ENCODE measurements around the gene CCT6A. TPM values are rescaled to one million over a fixed set of nuclear protein-coding genes. Genes with fewer than 3 reads are reported as not detected.
"Not testable (repeated sequence)": the region's sequence is repeated elsewhere in the genome, so short reads cannot be mapped to it uniquely, and the experiment has no call there.

The CCT6A gene
- polyA plus RNA-seq, 1 donor = 243 TPM

DNA sequence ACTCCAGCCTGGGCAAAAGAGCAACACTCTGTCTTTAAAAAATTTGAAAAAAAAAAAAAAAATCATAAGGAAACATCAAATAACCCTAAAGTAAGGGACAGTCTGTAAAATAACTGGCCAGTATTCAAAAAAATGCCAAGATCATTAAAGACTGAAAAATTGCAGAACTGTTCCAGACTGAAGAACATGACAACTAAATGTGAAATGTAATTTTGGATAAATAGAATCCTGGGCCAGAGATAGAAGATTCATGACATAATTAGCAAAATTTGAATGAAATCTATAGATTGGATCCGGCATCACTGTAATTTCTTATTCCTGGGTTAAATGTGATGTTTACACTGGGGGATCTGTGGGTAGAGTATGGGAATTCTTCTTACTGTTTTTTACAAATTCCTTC, 3.3 kb upstream of the CCT6A start:
- Histone ChIP-seq H3K27ac (ENCODE audit: low read length) (peak overlapping the region; percentile 95), H3K4me1 (ENCODE audit: control insufficient read depth, insufficient read depth, low read length) (peaks cover 27% of the 10 kb centered on the region), H3K27me3 (ENCODE audit: control insufficient read depth, insufficient read depth, low read length) (no peaks in the 10 kb centered on the region), H3K9me3 (ENCODE audit: control insufficient read depth, low read depth, low read length) (no peaks in the 10 kb centered on the region), H3K4me3 (ENCODE audit: low read length) (no peak overlapping the region), H3K36me3 (ENCODE audit: control insufficient read depth, insufficient read depth, low read length) (peaks cover 6% of the 10 kb centered on the region)
- no peak for DNase-seq
- 100% methylated on average over 1 of the region's 1 CpG for WGBS (ENCODE audit: insufficient coverage, low lambda C conversion rate)

DNA sequence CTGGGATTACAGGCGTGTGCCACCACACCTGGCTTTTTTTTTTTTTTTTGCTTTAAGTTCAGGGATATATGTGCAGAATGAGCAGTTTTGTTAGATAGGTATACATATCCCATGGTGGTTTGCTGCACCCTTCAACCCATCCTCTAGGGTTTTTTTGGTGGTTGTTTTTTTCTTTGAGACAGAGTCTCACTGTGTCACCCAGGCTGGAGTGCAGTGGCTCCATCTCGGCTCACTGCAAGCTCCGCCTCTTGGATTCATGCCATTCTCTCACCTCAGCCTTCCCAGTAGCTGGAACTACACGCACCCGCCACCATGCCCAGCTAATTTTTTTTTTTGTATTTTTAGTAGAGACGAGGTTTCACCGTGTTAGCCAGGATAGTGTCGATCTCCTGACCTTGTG, 2.8 kb upstream of the CCT6A start:
- peaks cover 31% of the 10 kb centered on the region for H3K4me1 ChIP-seq (ENCODE audit: control insufficient read depth, insufficient read depth, low read length)

DNA sequence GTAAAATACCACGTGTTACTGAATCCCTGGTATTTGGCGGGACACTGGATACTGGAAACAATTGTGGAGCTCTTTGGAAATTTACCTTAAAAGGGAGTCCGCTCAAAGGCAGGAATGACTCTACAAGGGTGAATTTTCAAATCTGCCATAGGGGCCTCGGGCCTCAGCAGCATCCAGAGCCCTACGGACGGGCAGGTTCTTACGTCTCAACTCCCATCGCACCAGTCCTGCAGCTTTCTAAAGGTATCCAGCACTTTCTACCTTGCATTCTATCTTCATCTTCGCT, 569 bp upstream of the CCT6A start:
- Histone ChIP-seq H3K27me3 (ENCODE audit: control insufficient read depth, insufficient read depth, low read length) (no peaks in the 10 kb centered on the region), H3K4me3 (ENCODE audit: low read length) (peak overlapping the region; percentile 59), H3K4me1 (ENCODE audit: control insufficient read depth, insufficient read depth, low read length) (peaks cover 29% of the 10 kb centered on the region), H3K27ac (ENCODE audit: low read length) (peak overlapping the region; percentile 89), H3K9me3 (ENCODE audit: control insufficient read depth, low read depth, low read length) (no peaks in the 10 kb centered on the region), H3K36me3 (ENCODE audit: control insufficient read depth, insufficient read depth, low read length) (peaks cover 30% of the 10 kb centered on the region)
- WGBS (ENCODE audit: insufficient coverage, low lambda C conversion rate) = 0% methylated on average over 1 of the region's 9 CpGs
- no peak for DNase-seq

More for the DNA sequence above, 2.8 kb upstream of the CCT6A start:
- not testable (repeated sequence) for DNase-seq; H3K27me3 ChIP-seq (ENCODE audit: control insufficient read depth, insufficient read depth, low read length); H3K4me3 ChIP-seq (ENCODE audit: low read length); H3K9me3 ChIP-seq (ENCODE audit: control insufficient read depth, low read depth, low read length)
- peak overlapping the region; percentile 95 for H3K27ac ChIP-seq (ENCODE audit: low read length)
- H3K36me3 ChIP-seq (ENCODE audit: control insufficient read depth, insufficient read depth, low read length) = peaks cover 11% of the 10 kb centered on the region
- no CpG with 5 or more reads among the region's 8 CpGs for WGBS (ENCODE audit: insufficient coverage, low lambda C conversion rate)

DNA sequence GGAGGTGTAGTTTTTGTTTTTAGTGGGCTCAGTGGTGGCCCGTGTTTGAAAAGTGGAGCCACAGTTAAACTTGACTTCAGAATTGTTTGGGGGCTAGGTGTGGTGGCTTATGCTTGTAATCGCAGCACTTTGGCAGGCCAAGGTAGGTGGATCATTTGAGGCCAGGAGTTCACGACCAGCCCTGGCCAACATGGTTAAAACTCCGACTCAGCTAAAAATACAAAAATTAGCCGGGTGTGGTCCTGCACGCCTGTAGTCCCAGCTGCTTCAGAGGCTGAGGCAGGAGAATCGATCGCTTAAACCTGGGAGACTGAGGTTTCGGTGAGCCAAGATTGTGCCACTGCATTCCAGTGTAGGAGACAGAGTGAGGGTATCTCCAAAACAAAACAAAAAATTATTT, 1.8 kb downstream of the CCT6A start:
- Histone ChIP-seq H3K9me3 (ENCODE audit: control insufficient read depth, low read depth, low read length) (no peaks in the 10 kb centered on the region), H3K27ac (ENCODE audit: low read length) (peak overlapping the region; percentile 84), H3K27me3 (ENCODE audit: control insufficient read depth, insufficient read depth, low read length) (no peaks in the 10 kb centered on the region), H3K36me3 (ENCODE audit: control insufficient read depth, insufficient read depth, low read length) (peaks cover 50% of the 10 kb centered on the region), H3K4me3 (ENCODE audit: low read length) (peak overlapping the region; percentile 63), H3K4me1 (ENCODE audit: control insufficient read depth, insufficient read depth, low read length) (peaks cover 14% of the 10 kb centered on the region)
- no CpG with 5 or more reads among the region's 9 CpGs for WGBS (ENCODE audit: insufficient coverage, low lambda C conversion rate)
- DNase-seq = no peak

DNA sequence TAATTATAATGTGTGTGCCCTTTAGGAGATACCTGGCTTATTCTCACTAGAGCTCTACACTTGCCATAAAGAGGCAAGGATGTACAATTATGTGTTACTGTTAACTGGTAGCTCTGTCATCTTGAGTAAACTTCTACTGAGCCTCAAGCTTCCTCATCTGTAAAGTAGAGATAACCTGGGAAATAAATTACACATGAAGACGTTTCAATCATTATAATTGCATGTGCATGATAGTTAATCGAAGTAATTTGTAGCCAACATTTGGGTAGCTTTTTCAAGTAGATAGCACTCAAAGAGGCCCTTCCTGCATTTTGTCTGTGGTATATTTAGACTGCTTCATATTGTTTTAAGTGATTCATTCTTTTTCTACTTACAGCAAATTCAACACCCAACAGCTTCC, 2.4 kb downstream of the CCT6A start:
- Histone ChIP-seq H3K4me3 (ENCODE audit: low read length) (no peak overlapping the region), H3K4me1 (ENCODE audit: control insufficient read depth, insufficient read depth, low read length) (peaks cover 10% of the 10 kb centered on the region), H3K9me3 (ENCODE audit: control insufficient read depth, low read depth, low read length) (no peaks in the 10 kb centered on the region), H3K36me3 (ENCODE audit: control insufficient read depth, insufficient read depth, low read length) (peaks cover 56% of the 10 kb centered on the region), H3K27ac (ENCODE audit: low read length) (no peak overlapping the region), H3K27me3 (ENCODE audit: control insufficient read depth, insufficient read depth, low read length) (no peaks in the 10 kb centered on the region)
- no peak for DNase-seq
- WGBS (ENCODE audit: insufficient coverage, low lambda C conversion rate) = no CpG with 5 or more reads among the region's 2 CpGs

DNA sequence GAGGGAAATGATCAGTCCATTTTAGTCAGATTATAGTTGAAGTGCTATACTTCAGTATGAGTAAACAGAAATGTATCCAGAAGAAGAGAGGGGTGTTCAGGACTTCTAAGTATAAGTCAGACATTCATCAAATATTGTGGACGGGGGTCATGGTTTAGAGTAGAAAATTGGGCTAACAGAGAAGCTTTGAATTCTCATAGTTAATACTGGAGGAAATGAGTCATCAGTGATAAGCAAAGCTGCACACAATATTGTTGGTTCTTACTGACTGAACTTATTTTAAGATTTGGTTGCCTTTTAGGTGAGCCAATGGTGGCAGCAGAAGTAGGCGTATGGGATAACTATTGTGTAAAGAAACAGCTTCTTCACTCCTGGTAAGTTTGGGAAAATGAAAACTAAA, 10.8 kb downstream of the CCT6A start:
- peaks cover 13% of the 10 kb centered on the region for H3K4me1 ChIP-seq (ENCODE audit: control insufficient read depth, insufficient read depth, low read length)
- no peaks in the 10 kb centered on the region for H3K9me3 ChIP-seq (ENCODE audit: control insufficient read depth, low read depth, low read length)
- H3K27me3 ChIP-seq (ENCODE audit: control insufficient read depth, insufficient read depth, low read length) = no peaks in the 10 kb centered on the region
- H3K4me3 ChIP-seq (ENCODE audit: low read length) = no peak overlapping the region
- H3K36me3 ChIP-seq (ENCODE audit: control insufficient read depth, insufficient read depth, low read length) = peaks cover 53% of the 10 kb centered on the region
- WGBS (ENCODE audit: insufficient coverage, low lambda C conversion rate) = 100% methylated on average over 1 of the region's 2 CpGs
- peak in 1 of 2 donors; percentile 14 for DNase-seq
- H3K27ac ChIP-seq (ENCODE audit: low read length) = peak overlapping the region; percentile 89

DNA sequence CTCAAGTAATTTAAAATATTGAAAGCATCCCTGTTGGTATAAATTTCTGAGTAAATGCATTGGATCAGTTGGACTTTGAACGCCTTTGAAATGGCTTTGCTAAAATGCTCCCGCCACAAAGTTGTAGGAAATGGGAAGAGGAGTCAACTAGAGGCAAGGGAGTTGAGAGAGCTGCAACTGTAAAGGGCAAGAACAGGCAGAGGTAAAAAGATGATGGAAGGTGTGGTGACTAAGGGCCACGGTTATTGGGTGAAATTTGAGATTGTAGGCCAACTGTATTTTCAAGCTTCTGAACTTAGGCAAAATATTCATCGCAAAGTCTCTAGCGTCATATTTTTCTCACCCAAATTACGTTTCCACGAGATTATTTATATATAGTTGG, 11.9 kb downstream of the CCT6A start:
- Histone ChIP-seq H3K9me3 (ENCODE audit: control insufficient read depth, low read depth, low read length) (no peaks in the 10 kb centered on the region), H3K27me3 (ENCODE audit: control insufficient read depth, insufficient read depth, low read length) (no peaks in the 10 kb centered on the region), H3K4me3 (ENCODE audit: low read length) (no peak overlapping the region), H3K27ac (ENCODE audit: low read length) (peak overlapping the region; percentile 89), H3K4me1 (ENCODE audit: control insufficient read depth, insufficient read depth, low read length) (peaks cover 13% of the 10 kb centered on the region), H3K36me3 (ENCODE audit: control insufficient read depth, insufficient read depth, low read length) (peaks cover 44% of the 10 kb centered on the region)
- WGBS (ENCODE audit: insufficient coverage, low lambda C conversion rate) = 77% methylated on average over 5 of the region's 7 CpGs
- no peak for DNase-seq

DNA sequence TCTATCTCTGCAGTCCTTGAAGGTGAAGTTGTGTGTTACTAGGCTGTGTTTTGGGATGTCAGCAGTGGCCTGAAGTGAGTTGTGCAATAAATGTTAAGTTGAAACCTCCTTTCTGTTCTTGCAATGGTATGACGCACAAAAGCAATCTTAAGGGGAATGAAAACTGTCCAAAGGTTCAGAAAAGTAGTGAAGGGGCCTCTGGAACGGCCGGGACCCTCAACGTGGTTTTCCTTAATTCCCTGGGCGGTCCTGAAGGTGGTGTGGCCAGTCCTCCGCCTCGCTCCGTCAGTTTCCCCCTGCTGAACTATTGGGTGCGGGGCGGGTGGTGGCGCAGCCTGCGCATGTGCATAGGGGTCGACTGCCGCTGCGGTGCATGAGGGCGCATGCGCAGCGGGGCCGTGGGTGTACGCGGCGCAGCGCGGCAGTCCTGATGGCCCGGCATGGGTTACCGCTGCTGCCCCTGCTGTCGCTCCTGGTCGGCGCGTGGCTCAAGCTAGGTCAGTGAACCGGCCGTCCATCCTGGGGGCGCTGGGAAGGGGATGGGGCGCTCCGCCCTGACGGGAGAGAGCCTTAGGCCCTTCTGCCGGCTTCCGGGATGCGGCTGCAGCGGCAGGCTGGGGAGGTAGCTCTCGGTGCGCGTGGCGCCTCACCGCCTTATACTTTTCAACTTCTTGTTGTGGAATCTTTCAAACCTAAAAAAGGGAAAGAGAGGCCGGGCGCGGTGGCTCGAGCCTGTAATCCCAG, 12.5 kb downstream of the CCT6A start, which contains the start of gene SUMF2:
Gene SUMF2 (plus strand): TSS at position 405 of the 744 bp plus-strand sequence. CDS start 26 bp downstream, at position 431.
- Histone ChIP-seq H3K4me3 (ENCODE audit: low read length) (peak within 1 kb of the TSS; percentile 66), H3K36me3 (ENCODE audit: control insufficient read depth, insufficient read depth, low read length) (peaks cover 44% of the 10 kb centered on the region), H3K9me3 (ENCODE audit: control insufficient read depth, low read depth, low read length) (no peaks in the 10 kb centered on the region), H3K27ac (ENCODE audit: low read length) (peak within 1 kb of the TSS; percentile 89), H3K27me3 (ENCODE audit: control insufficient read depth, insufficient read depth, low read length) (no peaks in the 10 kb centered on the region), H3K4me1 (ENCODE audit: control insufficient read depth, insufficient read depth, low read length) (peaks cover 13% of the 10 kb centered on the region)
- WGBS (ENCODE audit: insufficient coverage, low lambda C conversion rate) = 14% methylated on average over 1 of the region's 49 CpGs
- peak; percentile 92 to 94 for DNase-seq

DNA sequence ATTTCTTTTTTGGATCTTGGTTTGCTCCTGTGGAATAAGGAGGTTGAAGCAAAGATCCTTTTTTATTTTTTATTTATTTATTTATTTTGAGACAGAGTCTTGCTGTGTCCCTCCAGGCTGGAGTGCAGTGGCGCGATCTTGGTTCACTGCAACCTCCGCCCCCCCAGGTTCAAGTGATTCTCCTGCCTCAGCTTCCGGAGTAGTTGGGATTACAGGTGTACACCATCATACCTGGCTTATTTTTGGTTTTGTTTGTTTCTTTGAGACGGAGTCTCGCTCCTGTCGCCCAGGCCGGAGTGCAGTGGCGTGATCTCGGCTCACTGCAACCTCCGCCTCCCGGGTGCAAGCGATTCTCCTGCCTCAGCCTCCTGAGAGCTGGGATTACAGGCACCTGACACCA, 14.8 kb downstream of the CCT6A start:
- DNase-seq; H3K27me3 ChIP-seq (ENCODE audit: control insufficient read depth, insufficient read depth, low read length); H3K4me1 ChIP-seq (ENCODE audit: control insufficient read depth, insufficient read depth, low read length); H3K9me3 ChIP-seq (ENCODE audit: control insufficient read depth, low read depth, low read length); H3K27ac ChIP-seq (ENCODE audit: low read length); H3K4me3 ChIP-seq (ENCODE audit: low read length): not testable (repeated sequence)
- WGBS (ENCODE audit: insufficient coverage, low lambda C conversion rate) = no CpG with 5 or more reads among the region's 13 CpGs
- H3K36me3 ChIP-seq (ENCODE audit: control insufficient read depth, insufficient read depth, low read length) = peaks cover 43% of the 10 kb centered on the region

DNA sequence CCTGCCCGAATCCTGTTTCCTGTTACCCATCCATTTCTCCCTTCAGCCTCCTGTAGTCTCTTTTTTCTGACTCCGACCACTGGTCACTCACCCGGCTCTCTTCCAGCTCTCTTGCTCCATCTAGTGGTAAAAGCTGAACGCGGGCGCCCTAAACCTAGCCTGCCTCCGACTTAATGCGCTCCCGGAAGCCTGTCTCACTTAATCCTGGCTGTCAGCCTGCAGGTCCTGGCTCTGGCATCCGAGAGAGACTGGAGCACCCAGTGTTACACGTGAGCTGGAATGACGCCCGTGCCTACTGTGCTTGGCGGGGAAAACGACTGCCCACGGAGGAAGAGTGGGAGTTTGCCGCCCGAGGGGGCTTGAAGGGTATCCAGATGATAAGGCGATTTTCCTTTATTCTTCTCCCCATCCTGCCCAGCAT, 22.8 kb downstream of the CCT6A start:
- WGBS (ENCODE audit: insufficient coverage, low lambda C conversion rate) = no CpG with 5 or more reads among the region's 19 CpGs
- no peaks in the 10 kb centered on the region for H3K9me3 ChIP-seq (ENCODE audit: control insufficient read depth, low read depth, low read length)
- peaks cover 48% of the 10 kb centered on the region for H3K36me3 ChIP-seq (ENCODE audit: control insufficient read depth, insufficient read depth, low read length)
- peak; percentile 76 to 84 for DNase-seq
- peaks cover 3% of the 10 kb centered on the region for H3K4me1 ChIP-seq (ENCODE audit: control insufficient read depth, insufficient read depth, low read length)
- H3K27me3 ChIP-seq (ENCODE audit: control insufficient read depth, insufficient read depth, low read length) = no peaks in the 10 kb centered on the region
- peak overlapping the region; percentile 19 for H3K27ac ChIP-seq (ENCODE audit: low read length)
- H3K4me3 ChIP-seq (ENCODE audit: low read length) = no peak overlapping the region

DNA sequence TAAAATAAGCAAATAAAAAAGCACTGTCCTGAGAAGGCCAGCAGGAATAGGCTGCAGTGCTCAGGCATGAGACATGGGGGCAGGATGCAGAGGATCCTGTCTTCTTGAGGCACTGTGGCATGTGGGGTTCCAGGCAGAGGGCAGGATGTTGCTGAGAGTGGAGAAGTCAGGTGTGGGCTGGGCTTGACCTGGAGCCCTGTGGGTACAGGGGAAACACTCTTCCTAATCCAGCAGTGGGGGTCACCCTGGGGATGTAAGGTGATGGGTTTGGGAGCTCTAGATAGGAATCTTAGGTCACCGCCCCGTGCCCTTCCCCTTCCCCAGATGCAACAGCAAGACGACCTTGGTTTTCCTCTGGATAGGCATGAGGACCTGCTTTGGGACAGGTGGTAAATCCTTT, 26.1 kb downstream of the CCT6A start:
- no peak overlapping the region for H3K4me3 ChIP-seq (ENCODE audit: low read length)
- no peaks in the 10 kb centered on the region for H3K9me3 ChIP-seq (ENCODE audit: control insufficient read depth, low read depth, low read length)
- WGBS (ENCODE audit: insufficient coverage, low lambda C conversion rate) = no CpG with 5 or more reads among the region's 3 CpGs
- H3K36me3 ChIP-seq (ENCODE audit: control insufficient read depth, insufficient read depth, low read length) = peaks cover 49% of the 10 kb centered on the region
- H3K27me3 ChIP-seq (ENCODE audit: control insufficient read depth, insufficient read depth, low read length) = no peaks in the 10 kb centered on the region
- H3K4me1 ChIP-seq (ENCODE audit: control insufficient read depth, insufficient read depth, low read length) = peaks cover 3% of the 10 kb centered on the region
- no peak for DNase-seq
- H3K27ac ChIP-seq (ENCODE audit: low read length) = no peak overlapping the region
